ENCODE results near the gene RPP14. TPM values are rescaled to one million over a fixed set of nuclear protein-coding genes. Genes with fewer than 3 reads are reported as not detected.
A peak's percentile ranks its signal among the peaks of the same experiment; 100 is the strongest.
"Not testable (repeated sequence)": the region's sequence is repeated elsewhere in the genome, so short reads cannot be mapped to it uniquely, and the experiment has no call there.

RPP14 gene
- 13.0 and 19.5 TPM in 2 replicates for total RNA-seq (2014; rRNA removed; shearing (Covaris generic))

DNA sequence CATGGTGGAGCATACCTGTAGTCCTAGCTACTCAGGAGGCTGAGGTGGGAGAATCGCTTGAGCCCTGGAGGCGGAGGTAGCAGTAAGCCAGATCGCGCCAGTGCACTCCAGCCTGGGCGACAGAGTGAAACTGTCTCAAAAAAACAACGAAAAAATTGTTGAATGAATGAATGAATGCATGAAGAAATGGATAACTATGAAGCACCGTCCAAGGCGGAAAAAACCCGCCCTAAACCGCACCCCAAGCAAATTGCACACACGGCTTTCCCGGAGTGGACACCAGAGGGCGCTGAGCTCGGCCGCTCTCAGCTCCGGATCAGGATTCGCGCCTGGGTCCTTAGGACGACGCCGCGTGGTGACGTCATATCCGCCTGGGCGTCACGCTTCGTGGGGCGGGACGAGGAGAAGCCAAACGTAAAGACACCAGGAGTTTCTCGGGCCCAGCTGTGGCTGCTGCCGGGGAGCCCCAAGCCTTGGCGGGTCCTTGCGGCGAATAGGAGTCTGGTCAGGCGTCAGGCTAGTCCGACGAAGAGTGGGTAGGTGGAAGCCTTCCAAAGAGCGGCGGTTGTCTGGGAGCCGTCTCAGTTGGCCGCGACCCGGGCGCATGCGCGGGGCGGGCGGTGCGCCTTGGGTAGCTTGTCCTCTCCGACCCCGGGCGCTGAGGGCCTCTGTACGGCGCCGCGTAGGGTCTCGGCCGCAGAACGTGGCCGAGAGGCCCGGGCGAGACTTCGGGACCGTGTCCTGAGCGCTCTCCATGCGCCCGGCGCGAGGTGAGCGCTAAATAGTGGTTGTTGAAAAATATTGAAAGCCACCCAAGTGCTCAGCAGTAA, at the start of gene RPP14, which contains the start of gene HTD2:
Gene RPP14, plus strand, starts transcription at position 364 of the 830 bp plus-strand sequence. CDS start 4,085 bp downstream, outside the sequence.
Gene HTD2, plus strand, starts transcription at position 639 of the 830 bp plus-strand sequence. CDS start 11,094 bp downstream, outside the sequence.
- DNase-seq (ENCODE audit: low spot score) = peak; percentile 89

DNA sequence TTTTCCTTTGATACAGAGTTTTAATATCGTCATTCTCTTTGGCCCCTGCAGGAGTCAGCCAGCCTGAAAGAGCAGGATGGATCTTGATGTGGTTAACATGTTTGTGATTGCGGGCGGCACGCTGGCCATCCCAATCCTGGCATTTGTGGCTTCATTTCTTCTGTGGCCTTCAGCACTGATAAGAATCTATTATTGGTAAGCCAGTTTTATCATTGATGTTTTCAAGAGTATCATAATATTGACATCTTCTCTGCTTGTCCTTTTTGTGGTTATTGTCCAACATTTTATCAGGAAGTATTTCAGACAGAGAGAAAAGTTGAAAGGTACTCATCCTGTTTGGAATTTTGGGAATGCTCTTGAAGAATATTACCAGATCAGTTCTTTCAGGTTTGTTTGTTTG, 49.5 kb upstream of the RPP14 start:
- no peak for DNase-seq (ENCODE audit: low spot score)

DNA sequence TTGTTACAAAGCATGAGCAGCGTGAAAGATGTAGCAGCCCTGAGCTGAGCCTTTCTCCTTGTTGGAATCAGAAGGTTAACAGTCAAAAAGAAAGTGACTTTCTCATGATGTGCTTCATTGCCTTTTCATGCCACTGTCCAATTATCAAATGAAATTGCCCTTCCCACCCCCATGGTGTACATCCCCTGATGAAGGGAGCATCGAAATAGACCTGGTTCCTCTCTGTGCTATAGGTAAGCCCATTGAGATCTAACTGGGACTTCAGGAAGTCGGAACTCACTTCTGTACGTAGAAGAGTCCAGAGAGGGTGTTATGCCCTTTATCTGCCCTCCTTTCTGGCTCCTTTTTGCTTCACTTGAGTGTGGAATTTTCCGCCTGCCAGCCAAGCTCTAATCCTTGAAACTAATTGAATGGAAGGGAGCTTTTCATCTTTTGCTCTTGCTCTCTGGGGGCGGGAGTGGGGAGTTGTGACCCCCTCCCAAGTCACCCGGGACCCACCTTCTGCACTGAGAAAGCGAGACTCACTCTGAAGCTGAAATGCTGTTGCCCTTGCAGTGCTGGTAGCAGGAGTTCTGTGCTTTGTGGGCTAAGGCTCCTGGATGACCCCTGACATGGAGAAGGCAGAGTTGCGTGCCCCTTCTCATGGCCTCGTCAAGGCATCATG, 47.5 kb upstream of the RPP14 start:
- DNase-seq (ENCODE audit: low spot score) = no peak

DNA sequence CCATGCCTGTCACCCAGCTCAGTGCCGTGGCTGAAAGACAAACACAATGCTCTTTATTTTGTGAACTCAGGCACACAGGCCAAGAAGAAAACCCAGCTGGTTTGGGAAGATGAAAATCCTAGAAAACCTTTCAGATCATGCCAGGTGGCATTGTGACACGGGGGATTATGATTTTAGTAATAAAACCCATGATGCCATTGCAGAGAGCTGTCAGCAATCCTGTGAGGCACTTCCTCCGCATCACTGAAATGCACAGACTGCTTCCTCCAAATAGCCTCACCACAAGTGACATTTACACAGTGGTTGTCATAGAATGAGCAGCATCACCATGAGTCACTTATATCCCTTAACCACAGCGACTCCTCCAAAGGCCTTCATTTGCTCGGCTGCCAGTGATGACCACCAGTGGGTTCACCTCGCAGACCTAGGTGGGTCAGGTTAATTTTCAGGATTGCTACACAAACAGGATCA, 45.7 kb upstream of the RPP14 start:
- peak; percentile 93 for DNase-seq (ENCODE audit: low spot score)

DNA sequence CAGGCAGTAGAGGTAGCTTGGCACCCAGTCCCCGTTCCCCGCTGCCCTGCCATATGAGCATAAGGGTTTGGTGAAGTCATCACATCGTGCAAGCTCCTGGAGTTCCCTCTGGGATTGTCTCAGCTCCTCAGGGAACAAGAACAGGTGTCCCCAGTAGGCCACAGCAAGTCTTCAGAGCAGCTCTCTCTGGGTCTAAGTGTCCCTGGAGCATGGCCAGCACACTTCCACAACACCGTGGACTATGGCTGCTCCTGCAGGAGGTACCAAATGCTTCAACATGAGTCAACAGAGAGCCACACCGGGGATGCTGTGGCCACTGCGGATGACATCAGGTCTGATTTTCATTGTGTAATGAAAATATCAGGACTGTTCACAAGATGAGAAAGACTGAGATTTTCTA, 45.3 kb upstream of the RPP14 start:
- DNase-seq (ENCODE audit: low spot score) = peak; percentile 70

DNA sequence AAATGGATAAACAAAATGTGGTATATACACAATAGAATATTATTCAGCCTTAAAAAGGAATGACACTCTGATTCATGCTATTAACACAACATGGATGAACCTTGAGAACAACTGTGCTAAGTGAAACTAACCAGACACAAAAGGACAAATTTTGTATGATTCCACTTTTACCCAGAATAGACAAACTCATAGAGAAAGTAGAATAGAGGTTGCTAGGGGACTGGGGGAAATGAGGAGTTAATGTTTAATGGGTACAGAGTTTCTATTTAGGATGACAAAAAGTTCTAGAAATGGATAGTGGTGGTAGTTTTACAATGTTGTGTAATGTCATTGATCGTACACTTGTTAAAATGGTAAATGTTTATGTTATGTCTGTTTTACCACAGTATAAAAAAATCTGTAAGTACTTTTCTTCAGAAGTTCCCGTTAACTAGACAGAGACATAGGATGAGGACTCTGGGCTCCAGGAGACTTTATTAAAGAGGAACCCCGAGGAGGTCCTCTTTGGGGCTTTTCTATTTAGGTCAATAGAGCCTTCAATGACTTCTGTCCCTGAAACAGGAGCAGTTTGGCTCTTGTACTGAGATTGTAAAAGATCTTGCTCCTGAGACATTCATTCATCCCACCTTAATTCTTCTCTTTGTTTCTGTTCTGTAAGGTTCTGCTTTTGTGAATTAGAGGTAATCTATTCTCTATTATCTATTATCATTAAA, 43.9 kb upstream of the RPP14 start:
- no peak for DNase-seq (ENCODE audit: low spot score)

DNA sequence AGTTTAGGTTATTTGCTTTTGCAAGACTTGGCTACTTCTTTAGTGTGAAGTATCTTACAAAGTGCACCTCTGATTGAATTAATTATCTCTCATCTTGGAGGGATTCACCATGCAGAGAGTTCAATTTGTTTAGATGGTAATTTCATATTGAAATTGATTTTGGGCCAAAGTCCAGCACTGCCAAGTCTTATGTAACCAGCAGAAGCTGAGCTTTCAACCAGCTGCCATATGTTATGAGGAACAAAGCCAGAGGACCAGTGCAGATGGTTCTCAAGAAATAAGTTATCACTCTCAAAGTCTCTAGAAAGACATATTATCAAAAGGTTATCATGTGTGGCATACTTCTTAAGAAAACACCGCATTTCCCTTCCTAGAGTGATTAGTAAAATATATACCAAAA, 39.5 kb upstream of the RPP14 start:
- DNase-seq (ENCODE audit: low spot score) = no peak

DNA sequence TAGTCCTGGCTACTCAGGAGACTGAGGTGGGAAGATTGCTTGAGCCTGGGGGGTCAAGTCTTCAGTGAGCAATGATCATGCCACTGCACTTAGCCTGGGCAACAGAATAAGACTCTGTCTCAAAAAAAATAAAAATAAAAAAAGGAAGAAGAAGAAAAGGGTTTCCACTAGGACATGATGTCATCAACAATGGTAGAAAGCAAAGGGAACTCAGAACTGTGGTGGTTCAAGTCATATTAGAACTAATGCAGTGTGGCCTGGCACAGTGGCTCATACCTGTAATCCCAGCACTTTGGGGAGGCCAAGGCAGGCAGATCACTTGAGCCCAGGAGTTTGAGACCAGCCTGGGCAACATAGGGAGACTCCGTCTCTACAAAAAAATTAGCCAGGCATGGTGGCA, 38.5 kb upstream of the RPP14 start:
- DNase-seq (ENCODE audit: low spot score) = not testable (repeated sequence)

DNA sequence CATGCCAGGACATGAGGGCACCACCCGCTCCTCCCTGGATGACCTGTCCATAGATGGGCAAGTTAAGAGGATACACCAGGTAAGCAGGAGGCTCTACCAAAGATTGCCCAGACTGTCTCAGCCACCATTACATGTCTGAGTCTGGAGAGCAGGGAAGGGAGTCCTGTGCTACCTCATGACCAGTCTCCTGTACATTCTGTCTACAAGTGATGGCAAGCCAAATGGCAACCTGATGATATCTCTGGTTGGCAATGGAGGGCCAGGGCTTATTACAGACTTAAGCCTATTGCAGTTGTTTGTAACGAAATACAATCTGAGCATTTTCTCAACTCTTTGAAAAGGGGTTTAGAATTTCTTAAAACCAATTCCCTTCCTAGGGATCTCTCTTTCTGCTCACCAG, 36.7 kb upstream of the RPP14 start:
- DNase-seq (ENCODE audit: low spot score) = no peak

DNA sequence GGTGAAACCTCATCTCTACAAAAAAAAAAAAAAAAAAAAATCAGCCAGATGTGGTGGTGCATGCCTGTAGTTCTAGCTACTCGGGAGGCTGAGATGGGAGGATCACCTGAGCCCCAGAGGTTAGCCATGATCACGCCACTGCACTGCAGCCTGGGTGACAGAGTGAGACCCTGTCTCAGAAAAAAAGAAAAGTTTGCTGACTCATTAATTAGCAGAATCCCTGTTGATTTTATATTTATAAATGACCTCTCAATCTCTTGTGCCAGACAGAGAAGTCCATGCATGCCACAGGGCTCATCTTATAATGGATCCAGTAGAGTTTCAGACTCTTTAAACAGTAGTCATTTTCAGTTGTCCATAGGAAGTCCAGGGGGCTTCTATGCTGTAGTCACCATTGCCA, 35.6 kb upstream of the RPP14 start:
- DNase-seq (ENCODE audit: low spot score) = no peak

DNA sequence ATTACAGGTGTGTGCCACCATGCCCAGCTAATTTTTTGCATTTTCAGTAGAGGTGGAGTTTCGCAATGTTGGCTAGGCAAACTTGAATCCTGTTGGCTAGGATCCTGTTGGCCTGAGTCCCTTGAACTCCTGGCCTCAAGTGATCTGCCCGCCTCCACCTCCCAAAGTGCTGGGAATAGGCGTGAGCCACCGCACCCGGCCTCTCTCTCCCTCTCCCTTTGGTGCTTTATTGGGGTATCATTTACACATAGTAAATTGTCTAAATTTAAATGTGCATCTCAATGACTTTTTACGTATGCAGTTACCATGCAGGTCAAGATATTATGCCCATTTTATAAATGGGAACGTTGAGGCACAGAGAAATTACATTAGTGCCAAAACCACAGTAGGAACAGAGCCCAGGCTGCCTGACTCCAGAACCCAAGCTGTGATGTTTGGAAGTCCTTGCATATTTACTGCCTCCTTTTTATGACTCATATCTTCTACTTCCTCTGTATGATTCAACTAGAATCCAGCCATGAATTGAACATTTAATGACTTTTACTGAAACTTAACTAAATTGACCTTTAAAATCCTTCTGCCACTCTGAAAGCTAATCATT, 34.0 kb upstream of the RPP14 start:
- DNase-seq (ENCODE audit: low spot score) = peak; percentile 88

DNA sequence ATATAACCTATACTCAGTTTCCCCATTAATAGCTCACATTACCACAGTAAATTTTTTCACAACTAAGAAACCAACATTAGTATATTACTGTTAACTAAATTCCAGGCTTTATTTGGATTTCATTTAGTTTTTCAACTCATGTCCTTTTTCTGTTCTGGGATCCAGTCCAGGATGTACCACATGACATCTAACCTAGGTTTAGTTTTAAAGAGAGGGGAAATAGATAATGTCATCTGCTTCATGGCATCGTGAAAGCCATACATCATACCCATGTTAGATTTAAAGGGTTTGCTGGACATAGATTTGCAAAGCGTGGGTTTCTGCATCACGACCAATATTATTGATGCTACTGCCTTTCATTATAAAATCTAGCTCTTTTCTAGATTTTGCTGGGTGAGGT, 33.2 kb upstream of the RPP14 start:
- peak; percentile 14 for DNase-seq (ENCODE audit: low spot score)

DNA sequence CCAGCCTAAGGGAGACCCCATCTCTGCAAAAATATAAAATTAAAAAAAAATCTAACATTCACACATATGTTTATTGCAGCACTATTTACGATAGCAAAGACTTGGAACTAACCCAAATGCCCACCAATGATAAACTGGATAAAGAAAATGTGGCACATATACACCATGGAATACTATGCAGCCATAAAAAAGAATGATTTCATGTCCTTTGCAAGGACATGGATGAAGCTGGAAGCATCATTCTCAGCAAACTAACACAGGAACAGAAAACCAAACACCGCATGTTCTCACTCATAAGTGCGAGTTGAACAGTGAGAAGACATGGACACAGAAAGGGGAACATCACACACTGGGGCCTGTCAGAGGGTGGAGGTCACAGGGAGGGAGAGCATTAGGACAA, 32.7 kb upstream of the RPP14 start:
- DNase-seq (ENCODE audit: low spot score) = not testable (repeated sequence)

DNA sequence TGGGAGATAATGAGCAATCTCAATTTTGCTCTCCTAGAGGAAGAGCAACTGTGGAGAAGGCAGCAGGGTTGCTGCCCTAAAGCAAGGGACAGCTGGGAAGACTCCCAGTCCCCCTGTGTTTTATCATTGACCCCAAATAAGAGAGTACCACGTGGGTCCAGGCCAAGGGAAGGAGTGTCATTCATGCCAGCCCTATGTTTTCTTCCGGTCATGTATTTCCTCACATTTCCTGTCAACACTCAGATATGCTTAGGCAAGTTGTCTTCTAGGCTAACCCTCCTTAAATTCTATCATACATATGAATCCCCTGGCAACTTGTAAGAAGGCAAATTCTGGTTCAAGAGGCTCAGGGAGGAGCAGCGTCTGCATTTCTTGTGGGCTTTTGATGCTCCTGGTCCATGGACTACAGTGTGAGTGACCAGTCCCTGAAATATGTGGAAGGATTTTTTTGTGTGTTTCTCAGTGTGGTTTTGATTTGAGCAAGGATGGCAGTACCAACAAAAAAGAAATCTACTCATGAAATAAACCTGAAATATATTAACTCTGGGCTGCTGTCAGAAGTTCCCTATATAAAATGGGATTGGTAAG, 31.9 kb upstream of the RPP14 start:
- no peak for DNase-seq (ENCODE audit: low spot score)

DNA sequence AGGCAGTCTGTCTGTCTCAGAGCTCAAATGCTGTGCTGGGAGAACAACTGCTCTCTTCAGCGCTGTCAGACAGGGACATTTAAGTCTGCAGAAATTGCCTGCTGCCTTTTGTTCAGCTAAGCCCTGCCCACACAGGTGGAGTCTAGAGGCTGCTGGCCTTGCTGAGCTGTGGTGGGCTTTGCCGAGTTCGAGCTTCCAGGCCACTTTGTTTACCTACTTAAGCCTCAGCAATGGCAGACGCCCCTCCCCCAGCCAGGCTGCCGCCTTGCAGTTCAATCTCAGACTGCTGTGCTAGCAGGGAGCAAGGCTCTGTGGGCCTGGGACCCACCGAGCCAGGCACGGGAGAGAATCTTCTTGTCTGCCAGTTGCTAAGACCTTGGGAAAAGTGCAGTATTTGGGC, 25.0 kb upstream of the RPP14 start:
- DNase-seq (ENCODE audit: low spot score) = no peak

DNA sequence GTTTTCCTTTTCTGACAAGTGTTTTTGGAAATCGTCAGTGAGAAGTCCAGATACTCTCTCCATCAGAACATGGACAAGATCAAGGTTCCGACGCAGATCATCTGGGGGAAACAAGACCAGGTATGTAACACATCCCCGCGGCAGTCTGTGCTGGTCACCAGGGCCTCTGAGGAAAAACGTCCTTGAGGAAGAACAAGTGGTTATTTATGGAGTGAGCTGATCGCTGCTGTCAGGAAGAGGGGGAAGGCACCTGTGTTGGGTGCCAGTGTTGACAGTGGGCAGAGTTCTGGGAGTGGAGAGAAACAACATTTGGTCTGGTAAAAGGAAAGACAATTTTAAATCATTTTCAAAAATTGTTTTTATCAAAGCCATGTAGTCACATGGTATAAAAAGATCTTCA, 20.7 kb upstream of the RPP14 start:
- no peak for DNase-seq (ENCODE audit: low spot score)

DNA sequence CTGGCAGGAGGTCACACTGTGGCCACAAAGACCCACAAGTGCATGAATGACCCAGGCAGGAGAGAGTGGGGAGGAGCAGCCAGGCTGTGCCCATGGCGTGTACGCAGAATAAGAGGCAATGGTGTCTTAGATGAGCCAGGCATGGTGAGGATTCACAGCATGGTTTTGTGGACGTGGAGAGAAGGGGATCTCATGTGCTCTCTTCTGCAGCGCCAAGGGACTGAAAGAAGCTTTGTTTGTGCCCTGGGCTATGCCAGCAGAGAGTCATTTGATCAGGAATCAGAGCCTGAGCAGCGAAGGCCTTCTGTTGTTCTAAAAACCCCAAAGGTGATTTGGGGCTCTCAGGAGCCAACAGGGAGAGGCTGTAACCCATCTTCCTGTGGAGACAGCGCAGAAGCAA, 18.7 kb upstream of the RPP14 start:
- no peak for DNase-seq (ENCODE audit: low spot score)

DNA sequence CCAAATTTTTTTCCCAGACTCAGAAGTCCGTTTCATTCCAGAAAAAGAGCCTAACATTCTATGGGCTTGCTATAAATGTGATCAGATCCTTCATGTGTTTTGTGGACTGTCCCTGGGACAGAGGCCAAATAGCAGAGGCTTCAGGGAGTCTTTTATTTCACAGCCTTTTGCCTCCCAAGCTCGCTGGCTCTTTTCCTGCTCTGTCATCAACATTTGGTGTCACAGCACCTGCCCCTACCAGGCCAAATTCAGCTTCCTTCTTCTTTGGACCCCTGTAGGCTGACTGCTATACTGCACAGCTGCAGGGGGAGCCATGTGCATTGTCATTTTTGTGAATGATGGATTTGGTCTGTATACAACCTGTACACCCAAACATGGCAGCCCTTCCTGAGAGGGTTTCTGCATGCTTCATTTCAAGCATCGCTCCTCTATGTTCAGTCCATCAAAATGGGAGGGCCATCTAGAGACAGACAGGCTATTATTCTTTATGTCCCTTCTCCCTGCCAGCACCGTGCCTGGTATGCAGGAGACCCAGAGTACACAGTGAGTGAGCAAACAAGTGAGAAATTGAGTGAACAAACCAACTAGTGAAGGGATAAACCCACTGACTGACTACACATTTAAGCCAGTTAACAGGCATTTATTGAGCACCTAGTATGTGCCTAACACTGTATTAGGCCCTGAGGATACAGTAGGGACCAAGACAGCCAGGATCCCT, 17.9 kb upstream of the RPP14 start:
- DNase-seq (ENCODE audit: low spot score) = no peak

DNA sequence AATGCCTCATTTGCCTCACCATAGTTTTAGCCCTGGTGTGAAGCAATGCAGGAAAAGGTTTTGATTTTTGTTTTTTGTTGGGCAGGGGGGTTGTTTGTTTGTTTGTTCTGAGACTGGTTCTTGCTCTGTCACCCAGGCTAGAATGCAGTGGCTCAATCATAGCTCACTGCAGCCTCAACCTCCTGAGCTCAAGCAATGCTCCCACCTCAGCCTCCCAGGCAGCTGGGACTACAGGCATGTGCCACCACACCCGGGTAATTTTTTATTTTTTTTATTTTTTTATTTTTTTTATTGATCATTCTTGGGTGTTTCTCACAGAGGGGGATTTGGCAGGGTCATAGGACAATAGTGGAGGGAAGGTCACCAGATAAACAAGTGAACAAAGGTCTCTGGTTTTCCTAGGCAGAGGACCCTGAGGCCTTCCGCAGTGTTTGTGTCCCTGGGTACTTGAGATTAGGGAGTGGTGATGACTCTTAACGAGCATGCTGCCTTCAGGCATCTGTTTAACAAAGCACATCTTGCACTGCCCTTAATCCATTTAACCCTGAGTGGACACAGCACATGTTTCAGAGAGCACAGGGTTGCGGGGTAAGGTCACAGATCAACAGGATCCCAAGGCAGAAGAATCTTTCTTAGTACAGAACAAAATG, 17.0 kb upstream of the RPP14 start:
- DNase-seq (ENCODE audit: low spot score) = not testable (repeated sequence)

DNA sequence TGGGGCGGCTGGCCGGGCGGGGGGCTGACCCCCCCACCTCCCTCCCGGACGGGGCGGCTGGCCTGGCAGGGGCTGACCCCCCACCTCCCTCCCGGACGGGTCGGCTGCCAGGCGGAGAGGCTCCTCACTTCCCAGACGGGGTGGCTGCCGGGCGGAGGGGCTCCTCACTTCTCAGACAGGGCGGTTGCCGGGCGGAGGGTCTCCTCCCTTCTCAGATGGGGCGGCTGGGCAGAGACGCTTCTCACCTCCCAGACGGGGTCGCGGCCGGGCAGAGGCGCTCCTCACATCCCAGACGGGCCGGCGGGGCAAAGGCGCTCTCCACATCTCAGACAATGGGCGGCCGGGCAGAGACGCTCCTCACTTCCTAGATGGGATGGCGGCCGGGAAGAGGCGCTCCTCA, 15.6 kb upstream of the RPP14 start:
- DNase-seq (ENCODE audit: low spot score) = not testable (repeated sequence)

All from A172 (cell line).